ENCODE data around the gene RUBCNL.
A peak's percentile ranks its signal among the peaks of the same experiment; 100 is the strongest.

The RUBCNL gene

DNA sequence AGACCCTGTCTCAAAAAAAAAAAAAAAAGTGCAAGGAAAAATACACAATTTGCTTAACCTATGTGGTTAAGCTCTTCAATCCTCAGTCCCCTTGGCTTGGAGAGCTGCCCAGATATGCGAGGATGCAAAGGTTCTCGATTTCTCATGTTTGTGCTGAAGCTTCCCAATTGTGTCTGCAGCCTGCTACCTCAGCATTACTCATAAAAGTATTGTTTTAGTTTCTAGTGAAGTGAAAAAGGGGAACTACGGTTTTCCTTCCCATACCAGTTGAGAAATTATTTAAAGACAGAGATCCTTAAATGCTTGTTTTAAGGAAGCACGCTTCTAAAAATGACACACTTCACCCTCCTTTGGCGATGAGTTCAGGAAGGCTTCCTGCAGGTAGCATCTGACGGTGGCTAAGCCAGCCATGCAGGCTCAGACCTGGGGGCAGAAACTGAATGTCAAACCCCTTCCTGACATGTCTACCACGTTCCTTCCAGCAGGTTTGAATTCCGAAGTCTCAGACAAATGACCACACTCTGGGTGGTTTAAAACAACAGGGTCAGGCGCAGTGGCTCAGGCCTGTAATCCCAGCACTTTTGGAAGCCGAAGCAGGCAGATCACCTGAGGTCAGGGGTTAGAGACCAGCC, 47.9 kb downstream of the RUBCNL start:
- POLR2A ChIA-PET, result no interaction called here
- CTCF ChIA-PET, result no interaction called here
- TF ChIP-seq CTCF (IDR thresholded peaks at IDR 0.05; ENCODE audit: control extremely low read depth, extremely low read depth, low read depth, missing control alignments), result no peak
- DNase-seq (ENCODE audit: extremely low spot score), result peak; percentile 44

DNA sequence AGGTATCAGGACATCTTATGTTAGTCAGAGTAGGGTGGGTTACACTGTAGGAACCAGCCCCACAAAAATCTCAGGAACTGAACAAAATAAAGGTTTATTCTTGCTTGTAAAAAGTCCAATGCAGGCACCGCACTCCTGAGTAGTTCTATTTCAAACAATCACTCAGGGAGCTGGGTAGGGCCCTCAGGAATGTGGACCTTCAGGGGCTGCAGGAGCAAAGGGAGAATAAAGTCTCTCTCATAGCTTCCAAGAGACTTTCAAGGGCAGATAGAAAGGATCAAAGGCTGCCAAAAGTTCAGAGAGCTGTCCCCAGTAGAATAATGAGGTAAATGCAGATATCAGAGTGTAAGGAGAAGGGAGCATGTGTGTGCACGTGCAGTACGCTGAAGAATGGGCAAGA, 49.4 kb downstream of the RUBCNL start:
- no peak for TF ChIP-seq CTCF (IDR thresholded peaks at IDR 0.05; ENCODE audit: control extremely low read depth, extremely low read depth, low read depth, missing control alignments)
- DNase-seq (ENCODE audit: extremely low spot score), result no peak
- ChIA-PET CTCF (interaction anchor here (1.1 kb wide), 1 partner anchor 12 kb away, joined by 4 read pairs; no protein-coding TSS in a partner anchor), POLR2A (no interaction called here)

- ChIA-PET CTCF (interaction anchor here (0.7 to 1.9 kb wide), 7 partner anchors 10 to 164 kb away, joined by 3 to 11 read pairs (median 5); no protein-coding TSS in a partner anchor), POLR2A (no interaction called here)
- peak; percentile 27 for DNase-seq (ENCODE audit: extremely low spot score)
- no peak for TF ChIP-seq CTCF (IDR thresholded peaks at IDR 0.05; ENCODE audit: control extremely low read depth, extremely low read depth, low read depth, missing control alignments)
These were observed 52.8 kb downstream of the RUBCNL start for GRCh38 chr13:46334035-46334822.

- ChIA-PET CTCF (no interaction called here), POLR2A (no interaction called here)
- DNase-seq (ENCODE audit: extremely low spot score), result no peak
- TF ChIP-seq CTCF (IDR thresholded peaks at IDR 0.05; ENCODE audit: control extremely low read depth, extremely low read depth, low read depth, missing control alignments), result no peak
These were observed 54.3 kb downstream of the RUBCNL start for GRCh38 chr13:46332772-46333171.

GRCh38 chr13:46329624-46330023, 57.4 kb downstream of the RUBCNL start:
- CTCF ChIA-PET, result interaction anchor here (1.2 to 2.1 kb wide), 4 partner anchors 10 to 523 kb away, joined by 3 to 6 read pairs (median 5); no protein-coding TSS in a partner anchor
- POLR2A ChIA-PET, result no interaction called here
- no peak for TF ChIP-seq CTCF (IDR thresholded peaks at IDR 0.05; ENCODE audit: control extremely low read depth, extremely low read depth, low read depth, missing control alignments)
- no peak for DNase-seq (ENCODE audit: extremely low spot score)

GRCh38 chr13:46327246-46327645, 59.8 kb downstream of the RUBCNL start:
- CTCF ChIA-PET, result interaction anchor here (0.8 to 1.1 kb wide), 2 partner anchors 27 to 31 kb away, joined by 3 read pairs; no protein-coding TSS in a partner anchor
- TF ChIP-seq CTCF (IDR thresholded peaks at IDR 0.05; ENCODE audit: control extremely low read depth, extremely low read depth, low read depth, missing control alignments), result no peak
- DNase-seq (ENCODE audit: extremely low spot score), result no peak
- POLR2A ChIA-PET, result no interaction called here
